H1 (cell line): ENCODE results near the gene CCL26. TPM values are rescaled to one million over a fixed set of nuclear protein-coding genes. Genes with fewer than 3 reads are reported as not detected.

ENCODE experiments used
- CTCF ChIA-PET: fragments of 300-600 bp; sonication (Branson Sonifier 250); formaldehyde crosslinking; loops from one replicate; lab custom pipeline; 2021; ENCODE audit not compliant: partially characterized antibody; lab: Charles Lee
- POLR2A ChIA-PET: fragments of 300-600 bp; sonication (Branson Sonifier 250); formaldehyde crosslinking; loops from one replicate; lab custom pipeline; 2021; ENCODE audit warnings: inconsistent platforms; ENCODE audit not compliant: partially characterized antibody; lab: Charles Lee
- DNase-seq, 2 experiments: peaks; one replicate each; pipeline versions ENCODE4 v3.0.0 to v3.0.0-alpha.2; 2010 to 2022; ENCODE audit warnings: low spot score in 2 of 2, low read depth in 1 of 2, mixed read lengths in 1 of 2
- FAIRE-seq: peaks from 2 replicates; lab custom pipeline; 2011; peaks lifted over from hg19 to GRCh38; lab: Jason Lieb, UNC
- H2AFZ ChIP-seq: 2 replicates; pipeline ENCODE4 v1.8.1; 2012; ENCODE audit warnings: low read length, inconsistent platforms
- H2AK5ac ChIP-seq: 2 replicates; pipeline ENCODE4 v1.6.1; 2013; ENCODE audit warnings: low read depth, low read length
- H2BK120ac ChIP-seq: replicated peaks from 2 replicates; pipeline ENCODE3; 2013; ENCODE audit warnings: low read depth, low read length, inconsistent platforms
- H2BK12ac ChIP-seq: 2 replicates; pipeline ENCODE4 v1.6.1; 2013; ENCODE audit warnings: low read depth, low read length
- H2BK15ac ChIP-seq: 2 replicates; pipeline ENCODE4 v1.6.1; 2013; ENCODE audit warnings: low read length
- H2BK20ac ChIP-seq: 2 replicates; pipeline ENCODE4 v1.6.1; 2013; ENCODE audit warnings: low read length
- H2BK5ac ChIP-seq: 2 replicates; pipeline ENCODE4 v1.6.1; 2013; ENCODE audit warnings: low read depth, low read length
- H3K14ac ChIP-seq: 2 replicates; pipeline ENCODE4 v1.6.1; 2013; ENCODE audit warnings: inconsistent platforms; ENCODE audit not compliant: insufficient read length
- H3K18ac ChIP-seq: 2 replicates; pipeline ENCODE4 v1.6.1; 2013; ENCODE audit warnings: low read length; ENCODE audit errors: extremely low read depth
- H3K23ac ChIP-seq: 2 replicates; pipeline ENCODE4 v1.6.1; 2013; ENCODE audit warnings: inconsistent platforms; ENCODE audit not compliant: insufficient read length
- H3K23me2 ChIP-seq: 2 replicates; pipeline ENCODE4 v1.6.1; 2013; ENCODE audit warnings: low read depth, low read length
- H3K27ac ChIP-seq: 2 replicates; pipeline ENCODE4 v1.6.1; 2011; ENCODE audit warnings: low read depth, low read length, inconsistent platforms
- H3K27me3 ChIP-seq, 4 experiments: replicated peaks in 1 of 4; 1 replicate in 1 of 4; 2 replicates in 3 of 4; pipeline versions ENCODE4 v1.6.1 to v1.8.1; 2011 to 2013; ENCODE audit warnings: low read length in 3 of 4, mild to moderate bottlenecking in 3 of 4, inconsistent platforms in 2 of 4, mixed read lengths in 2 of 4, moderate library complexity in 1 of 4; ENCODE audit not compliant: control insufficient read depth in 3 of 4, insufficient read depth in 3 of 4; ENCODE audit errors: extremely low read depth in 1 of 4
- H3K36me3 ChIP-seq, 4 experiments: 2 replicates each; pipeline versions ENCODE4 v1.6.1 to v1.8.1; 2011 to 2013; ENCODE audit warnings: mild to moderate bottlenecking in 4 of 4, low read length in 3 of 4, moderate library complexity in 2 of 4, control low read depth in 1 of 4, inconsistent platforms in 1 of 4; ENCODE audit not compliant: insufficient read depth in 4 of 4, control insufficient read depth in 2 of 4
- H3K4ac ChIP-seq: replicated peaks from 2 replicates; pipeline ENCODE3; 2013; ENCODE audit warnings: low read length, low read depth, mixed read lengths, inconsistent platforms; ENCODE audit not compliant: insufficient read length
- H3K4me1 ChIP-seq, 4 experiments: replicated peaks in 1 of 4; 1 replicate in 1 of 4; 2 replicates in 3 of 4; pipeline versions ENCODE4 v1.6.1 to v1.8.1; 2011 to 2013; ENCODE audit warnings: low read length in 3 of 4, inconsistent platforms in 2 of 4, mixed read lengths in 1 of 4; ENCODE audit not compliant: insufficient read depth in 4 of 4, control insufficient read depth in 3 of 4
- H3K4me2 ChIP-seq, 2 experiments: 2 replicates each; pipeline versions ENCODE4 v1.6.1 to v1.8.1; 2011 to 2013; ENCODE audit warnings: low read depth in 2 of 2, low read length in 2 of 2, control low read depth in 1 of 2, inconsistent platforms in 1 of 2, mild to moderate bottlenecking in 1 of 2; ENCODE audit not compliant: insufficient read depth in 1 of 2
- H3K4me3 ChIP-seq, 4 experiments: fragments of 200-600, 300-600 bp in 1 of 4; sonication (generic), shearing (Covaris generic), sonication (Bioruptor Twin) in 1 of 4; 2 replicates each; pipeline versions ENCODE4 v1.5.1 to v1.8.1; 2011 to 2016; ENCODE audit warnings: low read length in 4 of 4, low read depth in 3 of 4, control low read depth in 2 of 4, inconsistent platforms in 2 of 4, mild to moderate bottlenecking in 2 of 4, mixed read lengths in 1 of 4, moderate library complexity in 1 of 4; ENCODE audit not compliant: insufficient read depth in 2 of 4; ENCODE audit errors: extremely low read depth in 1 of 4
- H3K56ac ChIP-seq: replicated peaks from 2 replicates; pipeline ENCODE3; 2013; ENCODE audit warnings: low read depth, mild to moderate bottlenecking, mixed read lengths, low read length, inconsistent platforms; ENCODE audit not compliant: insufficient read length
- H3K79me1 ChIP-seq: 2 replicates; pipeline ENCODE4 v1.6.1; 2013; ENCODE audit warnings: low read depth, low read length, control low read depth
- H3K79me2 ChIP-seq, 2 experiments: 2 replicates each; pipeline versions ENCODE4 v1.6.1 to v1.8.1; 2012 to 2013; ENCODE audit warnings: low read length in 2 of 2, mild to moderate bottlenecking in 2 of 2, inconsistent platforms in 1 of 2; ENCODE audit not compliant: insufficient read depth in 2 of 2, control insufficient read depth in 1 of 2
- H3K9ac ChIP-seq, 4 experiments: replicated peaks in 1 of 4; 1 replicate in 1 of 4; 2 replicates in 3 of 4; pipeline versions ENCODE4 v1.6.1 to v1.8.1; 2011 to 2013; ENCODE audit warnings: low read depth in 3 of 4, low read length in 3 of 4, control low read depth in 2 of 4, mild to moderate bottlenecking in 2 of 4, moderate library complexity in 2 of 4, inconsistent platforms in 1 of 4; ENCODE audit errors: extremely low read depth in 1 of 4
- H3K9me3 ChIP-seq, 2 experiments: 2 replicates each; pipeline versions ENCODE4 v1.6.1 to v1.8.1; 2012 to 2013; ENCODE audit warnings: mild to moderate bottlenecking in 2 of 2, moderate library complexity in 2 of 2, control low read depth in 1 of 2, inconsistent platforms in 1 of 2, low read depth in 1 of 2, low read length in 1 of 2, mixed read lengths in 1 of 2; ENCODE audit not compliant: insufficient read depth in 2 of 2
- H4K20me1 ChIP-seq, 2 experiments: replicated peaks in 1 of 2; 2 replicates each; pipeline versions ENCODE3 to v1.8.1; 2011 to 2013; ENCODE audit warnings: inconsistent platforms in 2 of 2, low read length in 2 of 2, mild to moderate bottlenecking in 1 of 2; ENCODE audit not compliant: insufficient read depth in 2 of 2, control insufficient read depth in 1 of 2
- H4K5ac ChIP-seq: 2 replicates; pipeline ENCODE4 v1.6.1; 2013; ENCODE audit warnings: low read length, low read depth, mixed read lengths, inconsistent platforms; ENCODE audit not compliant: insufficient read length
- H4K8ac ChIP-seq: 2 replicates; pipeline ENCODE4 v1.8.0; 2013; ENCODE audit warnings: mild to moderate bottlenecking, moderate library complexity, low read length, inconsistent platforms; ENCODE audit not compliant: insufficient read depth; ENCODE audit errors: extremely low read depth
- H4K91ac ChIP-seq: replicated peaks from 2 replicates; pipeline ENCODE3; 2013; ENCODE audit warnings: low read length, mixed read lengths, inconsistent platforms; ENCODE audit not compliant: insufficient read length
- ATF3 ChIP-seq: IDR thresholded peaks from 2 replicates; pipeline ENCODE4 v1.6.1; 2011; ENCODE audit warnings: low read depth, mild to moderate bottlenecking, low read length; ENCODE audit not compliant: insufficient read depth
- BRCA1 ChIP-seq: IDR thresholded peaks from 2 replicates; pipeline ENCODE4 v1.6.1; 2012; ENCODE audit warnings: low read depth, low read length, improper control_type of control experiment
- CBX8 ChIP-seq: fragments of 300-800, 300-1000 bp; sonication (generic); IDR thresholded peaks from 2 replicates; pipeline ENCODE4 v1.7.1; 2016; ENCODE audit warnings: low read depth, low read length, borderline replicate concordance
- CREB1 ChIP-seq: IDR thresholded peaks from 2 replicates; pipeline ENCODE4 v1.6.1; 2012; ENCODE audit warnings: inconsistent platforms
- CTBP2 ChIP-seq: IDR thresholded peaks from 2 replicates; pipeline ENCODE4 v1.7.0; 2011; ENCODE audit warnings: borderline replicate concordance, mild to moderate bottlenecking, moderate library complexity, mixed read lengths, low read length; ENCODE audit not compliant: insufficient read depth, insufficient read length
- E2F6 ChIP-seq: IDR thresholded peaks from 2 replicates; pipeline ENCODE4 v1.6.1; 2012; ENCODE audit warnings: inconsistent platforms
- EGR1 ChIP-seq: IDR thresholded peaks from 2 replicates; pipeline ENCODE4 v1.6.1; 2011; ENCODE audit warnings: low read depth, low read length, borderline replicate concordance
- FOSL1 ChIP-seq: IDR thresholded peaks from 2 replicates; pipeline ENCODE4 v1.6.1; 2011; ENCODE audit warnings: mild to moderate bottlenecking, low read depth, low read length, moderate library complexity; ENCODE audit not compliant: insufficient read depth
- JUND ChIP-seq: IDR thresholded peaks from 2 replicates; pipeline ENCODE4 v1.6.1; 2011; ENCODE audit warnings: mild to moderate bottlenecking, improper control_type of control experiment, low read length
- RBBP5 ChIP-seq: IDR thresholded peaks from 2 replicates; pipeline ENCODE4 v1.7.1; 2012; ENCODE audit warnings: low read depth, mild to moderate bottlenecking, inconsistent platforms, low read length, moderate library complexity, borderline replicate concordance
- RXRA ChIP-seq: IDR thresholded peaks from 2 replicates; pipeline ENCODE4 v1.6.1; 2011; ENCODE audit warnings: low read depth, mild to moderate bottlenecking, low read length, moderate library complexity; ENCODE audit not compliant: insufficient read depth
- WGBS, 2 experiments: shearing (Covaris generic) in 1 of 2; methylation state at CpG; one replicate each; pipeline versions ENCODE4 v1.1.6 to v1.1.7; 2013 to 2015; ENCODE audit warnings: low lambda C conversion rate in 2 of 2, mixed read lengths in 2 of 2, inconsistent platforms in 1 of 2, low coverage in 1 of 2, missing lambda C conversion rate in 1 of 2; ENCODE audit not compliant: insufficient replicate concordance in 2 of 2, insufficient coverage in 1 of 2, insufficient read length in 1 of 2; ENCODE audit errors: extremely low coverage in 1 of 2, missing lambda C conversion rate in 1 of 2; 5-methylcytosine and 5-hydroxymethylcytosine counted together
- polyA plus RNA-seq, 7 experiments: library from polyadenylated mRNA; depleted of rRNA in 3 of 7; stranded (reverse) in 5 of 7; unstranded in 2 of 7; fragments of >200 nt in 5 of 7; fragments of 200-250 nt in 2 of 7; gene quantifications; 1 replicate in 5 of 7; 2 replicates in 1 of 7; 4 replicates in 1 of 7; pipeline versions ENCODE4 v1.2.1 to v1.2.3, GENCODE V29; 2011 to 2013; ENCODE audit warnings: missing spikeins in 2 of 7, mixed read lengths in 2 of 7
- total RNA-seq: library from RNA; stranded (reverse); fragmentation: NEBNext Ultra II Directional; extraction: Animal tissue kit (Norgen Biotek cat#: 25700); gene quantifications from 2 replicates; pipeline ENCODE4 v1.2.1, GENCODE V29; 2021

The CCL26 gene
- total and polyA plus RNA-seq, 2 of the 8 experiments (the other 6 are each of a cell fraction or from before 2014, with no cell fraction given): 8.7 to 14.9 TPM

GRCh38 chr7:75756206-75756990, 15.6 kb downstream of the CCL26 start:
- Histone ChIP-seq H3K9ac (peak overlapping the region in 2 of 4 experiments; percentile 13 to 48; a peak in 1 of 7 replicates), H3K36me3 (no peaks in the 10 kb centered on the region), H3K79me1 (no peaks in the 10 kb centered on the region), H4K5ac (no peak overlapping the region), H3K27ac (no peak overlapping the region), H2BK120ac (no peak overlapping the region), H3K9me3 (no peaks in the 10 kb centered on the region), H3K4me3 (no peak overlapping the region), H3K79me2 (no peaks in the 10 kb centered on the region), H3K23ac (no peak overlapping the region), H2AFZ (no peak overlapping the region), H3K14ac (no peak overlapping the region), H3K27me3 (no peaks in the 10 kb centered on the region), H2BK15ac (no peak overlapping the region), H3K18ac (no peak overlapping the region), H3K4ac (no peak overlapping the region), H4K20me1 (no peaks in the 10 kb centered on the region), H3K4me1 (no peaks in the 10 kb centered on the region), H2BK20ac (no peak overlapping the region), H2BK12ac (no peak overlapping the region), H4K8ac (no peak overlapping the region), H3K56ac (no peak overlapping the region), H2AK5ac (no peak overlapping the region), H3K4me2 (no peak overlapping the region), H3K23me2 (no peaks in the 10 kb centered on the region), H2BK5ac (no peak overlapping the region), H4K91ac (no peak overlapping the region)
- FAIRE-seq (no peak), DNase-seq (no peak)
- ChIA-PET POLR2A (interaction anchor here (1.8 kb wide), 1 partner anchor 17 kb away, joined by 4 read pairs; the partner anchor contains the start of gene HIP1), CTCF (interaction anchor here (0.6 to 4.4 kb wide), 19 partner anchors 14 to 264 kb away, joined by 3 to 39 read pairs (median 4); partner anchors contain the start of gene HIP1)
- 87% methylated on average over 10 of the region's 10 CpGs; no CpG with 5 or more reads in 1 of the 2 experiments for WGBS, 2 experiments
- TF ChIP-seq CTBP2 (no peak), ATF3 (no peak), JUND (no peak), E2F6 (no peak), RBBP5 (no peak), CBX8 (no peak), FOSL1 (no peak), RXRA (no peak), CREB1 (no peak), BRCA1 (no peak), EGR1 (no peak)
